COLO829 (cell line): ENCODE results near the gene ZP1.
"Not testable (repeated sequence)": the region's sequence is repeated elsewhere in the genome, so short reads cannot be mapped to it uniquely, and the experiment has no call there.

Experiments
- DNase-seq: peaks from one replicate; pipeline ENCODE4 v3.0.0; 2012; ENCODE audit warnings: low spot score

ZP1 gene

GRCh38 chr11:60866911-60867870 is at the start of gene ZP1:
ZP1 (plus strand) TSS chr11:60867542; CDS start chr11:60867562, 20 bp downstream.
- no peak for DNase-seq

- no peak for DNase-seq
Observed at GRCh38 chr11:60818057-60818456, 49.3 kb upstream of the ZP1 start.

- DNase-seq, result no peak
Observed at GRCh38 chr11:60821827-60822599, 45.3 kb upstream of the ZP1 start.

GRCh38 chr11:60823745-60824306 is 43.5 kb upstream of the ZP1 start:
- not testable (repeated sequence) for DNase-seq

GRCh38 chr11:60825118-60825517 is 42.2 kb upstream of the ZP1 start:
- DNase-seq, result no peak

GRCh38 chr11:60825790-60826189 is 41.6 kb upstream of the ZP1 start:
- no peak for DNase-seq

- DNase-seq, result no peak
Observed at GRCh38 chr11:60830478-60831142, 36.7 kb upstream of the ZP1 start.

- peak; percentile 73 for DNase-seq
Observed at GRCh38 chr11:60831143-60831500, 36.2 kb upstream of the ZP1 start.

GRCh38 chr11:60831501-60832079 is 35.8 kb upstream of the ZP1 start:
- no peak for DNase-seq

- no peak for DNase-seq
Observed at GRCh38 chr11:60834742-60835533, 32.4 kb upstream of the ZP1 start.

GRCh38 chr11:60835534-60835846 is 31.9 kb upstream of the ZP1 start:
- DNase-seq, result no peak

- no peak for DNase-seq
Observed at GRCh38 chr11:60836866-60837515, 30.4 kb upstream of the ZP1 start.

- no peak for DNase-seq
Observed at GRCh38 chr11:60838132-60838531, 29.2 kb upstream of the ZP1 start.

GRCh38 chr11:60840470-60841430 is 26.6 kb upstream of the ZP1 start:
- no peak for DNase-seq

GRCh38 chr11:60841797-60842667 is 25.3 kb upstream of the ZP1 start, which contains the start of gene CCDC86:
CCDC86 (plus strand) TSS chr11:60842113; CDS start chr11:60842125, 12 bp downstream.
- peak; percentile 100 for DNase-seq

GRCh38 chr11:60842668-60843600 is 24.4 kb upstream of the ZP1 start:
- no peak for DNase-seq
